DND-41 (cell line): ENCODE measurements around the gene IFT80.

ENCODE experiments used
- ATAC-seq: fragments of 200-7000 bp; cut with Tn5 transposase; 3 replicates; pipeline ENCODE4 v1.9.1; 2021; ENCODE audit warnings: low read depth; ENCODE audit not compliant: insufficient read depth
- DNase-seq: peaks from one replicate; pipeline ENCODE4 v3.0.0-alpha.2; 2020
- H2AFZ ChIP-seq: 2 replicates; pipeline ENCODE4 v1.6.0; 2012; ENCODE audit warnings: low read depth, low read length
- H3K27ac ChIP-seq: 2 replicates; pipeline ENCODE4 v1.5.1; 2012; ENCODE audit warnings: low read length, inconsistent platforms
- H3K27me3 ChIP-seq: fragments of 200-600 bp; sonication (generic); 2 replicates; pipeline ENCODE4 v1.6.0; 2012; ENCODE audit warnings: low read length, mild to moderate bottlenecking, inconsistent platforms; ENCODE audit not compliant: insufficient read depth, poor library complexity
- H3K36me3 ChIP-seq: 2 replicates; pipeline ENCODE4 v1.5.1; 2012; ENCODE audit warnings: low read length, inconsistent platforms; ENCODE audit not compliant: insufficient read depth
- H3K4me1 ChIP-seq: 2 replicates; pipeline ENCODE4 v1.5.1; 2012; ENCODE audit warnings: mild to moderate bottlenecking, low read length; ENCODE audit not compliant: insufficient read depth
- H3K4me2 ChIP-seq: 2 replicates; pipeline ENCODE4 v1.6.0; 2012; ENCODE audit warnings: mild to moderate bottlenecking, moderate library complexity, low read length, inconsistent platforms; ENCODE audit not compliant: insufficient read depth
- H3K4me3 ChIP-seq, 2 experiments: fragments of 200-600 bp in 1 of 2; shearing (Covaris generic) in 1 of 2; 2 replicates each; pipeline ENCODE4 v1.5.1; 2012 to 2016; ENCODE audit warnings: inconsistent platforms in 2 of 2, low read length in 2 of 2, mild to moderate bottlenecking in 2 of 2, low read depth in 1 of 2, moderate library complexity in 1 of 2
- H3K79me2 ChIP-seq: 2 replicates; pipeline ENCODE4 v1.6.0; 2012; ENCODE audit warnings: low read length, inconsistent platforms; ENCODE audit not compliant: insufficient read depth
- H3K9ac ChIP-seq: 2 replicates; pipeline ENCODE4 v1.6.0; 2012; ENCODE audit warnings: low read depth, mild to moderate bottlenecking, inconsistent platforms, low read length, moderate library complexity
- H3K9me3 ChIP-seq: 2 replicates; pipeline ENCODE4 v1.5.1; 2012; ENCODE audit warnings: low read length, moderate library complexity, mild to moderate bottlenecking, inconsistent platforms; ENCODE audit not compliant: insufficient read depth, severe bottlenecking
- H4K20me1 ChIP-seq: 2 replicates; pipeline ENCODE4 v1.6.0; 2012; ENCODE audit warnings: low read length; ENCODE audit not compliant: insufficient read depth
- EZH2 ChIP-seq: IDR thresholded peaks from 3 replicates; pipeline ENCODE4 v1.6.1; 2012; ENCODE audit warnings: borderline replicate concordance, low read depth, mild to moderate bottlenecking, moderate library complexity, low read length, inconsistent platforms; ENCODE audit not compliant: severe bottlenecking
- TF ChIP-seq, protein P1 (sequence below): IDR thresholded peaks from 2 replicates; pipeline ENCODE4 v1.5.1; 2012; ENCODE audit warnings: borderline replicate concordance, low read length, moderate library complexity, mild to moderate bottlenecking; ENCODE audit not compliant: poor library complexity, severe bottlenecking; ENCODE audit errors: extremely low read depth

Gene IFT80

DNA sequence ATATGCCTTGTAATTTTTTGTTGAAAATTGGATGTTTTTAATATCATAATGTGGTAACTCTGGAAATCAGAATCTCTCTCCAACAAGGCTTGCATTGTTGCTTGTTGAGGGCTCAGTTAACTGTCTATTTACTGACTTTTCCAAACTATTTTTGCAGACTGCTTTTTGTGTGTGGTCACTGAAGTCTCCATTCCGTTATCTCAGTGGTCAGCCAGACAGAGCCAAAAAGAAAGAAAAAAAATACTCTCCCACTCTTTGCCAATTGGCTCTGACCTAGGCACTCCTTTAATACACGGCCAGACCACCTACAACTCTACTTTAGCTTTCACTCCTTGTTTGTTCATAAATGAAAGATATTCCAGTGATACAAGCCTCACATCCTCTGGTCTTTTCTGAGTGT lies 52.5 kb downstream of the IFT80 start:
- Histone ChIP-seq H3K4me1 (no peaks in the 10 kb centered on the region), H3K9ac (no peak overlapping the region), H3K4me2 (no peak overlapping the region), H3K36me3 (no peaks in the 10 kb centered on the region), H3K9me3 (no peaks in the 10 kb centered on the region), H2AFZ (no peak overlapping the region), H3K79me2 (no peaks in the 10 kb centered on the region), H3K4me3 (no peak overlapping the region), H3K27ac (no peak overlapping the region), H4K20me1 (no peaks in the 10 kb centered on the region), H3K27me3 (no peaks in the 10 kb centered on the region)
- DNase-seq (no peak), ATAC-seq (no peak)
- TF ChIP-seq, protein P1, sequence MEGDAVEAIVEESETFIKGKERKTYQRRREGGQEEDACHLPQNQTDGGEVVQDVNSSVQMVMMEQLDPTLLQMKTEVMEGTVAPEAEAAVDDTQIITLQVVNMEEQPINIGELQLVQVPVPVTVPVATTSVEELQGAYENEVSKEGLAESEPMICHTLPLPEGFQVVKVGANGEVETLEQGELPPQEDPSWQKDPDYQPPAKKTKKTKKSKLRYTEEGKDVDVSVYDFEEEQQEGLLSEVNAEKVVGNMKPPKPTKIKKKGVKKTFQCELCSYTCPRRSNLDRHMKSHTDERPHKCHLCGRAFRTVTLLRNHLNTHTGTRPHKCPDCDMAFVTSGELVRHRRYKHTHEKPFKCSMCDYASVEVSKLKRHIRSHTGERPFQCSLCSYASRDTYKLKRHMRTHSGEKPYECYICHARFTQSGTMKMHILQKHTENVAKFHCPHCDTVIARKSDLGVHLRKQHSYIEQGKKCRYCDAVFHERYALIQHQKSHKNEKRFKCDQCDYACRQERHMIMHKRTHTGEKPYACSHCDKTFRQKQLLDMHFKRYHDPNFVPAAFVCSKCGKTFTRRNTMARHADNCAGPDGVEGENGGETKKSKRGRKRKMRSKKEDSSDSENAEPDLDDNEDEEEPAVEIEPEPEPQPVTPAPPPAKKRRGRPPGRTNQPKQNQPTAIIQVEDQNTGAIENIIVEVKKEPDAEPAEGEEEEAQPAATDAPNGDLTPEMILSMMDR: no peak
- no peak for TF ChIP-seq EZH2

DNA sequence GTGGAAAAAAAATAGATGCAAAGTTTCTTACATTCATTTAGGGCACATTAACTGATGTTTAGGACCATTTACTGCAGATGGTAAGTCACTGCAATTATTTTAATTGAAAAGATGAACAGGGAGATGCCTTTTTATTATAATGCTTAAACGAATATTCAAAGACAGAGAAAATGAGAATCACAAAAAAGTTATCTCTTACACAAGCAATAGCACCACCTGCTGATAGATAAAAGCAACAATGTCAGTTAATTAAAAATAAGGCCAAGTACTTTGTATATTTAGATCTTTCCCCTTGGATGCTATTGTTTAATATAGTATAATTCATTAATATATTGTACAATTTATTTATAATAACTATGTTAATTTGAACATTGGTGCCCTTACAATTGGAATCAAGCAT lies 55.9 kb downstream of the IFT80 start:
- TF ChIP-seq, protein P1: peak; percentile 61
- no peak for TF ChIP-seq EZH2
- H4K20me1 ChIP-seq: no peaks in the 10 kb centered on the region
- H2AFZ ChIP-seq: no peak overlapping the region
- H3K4me1 ChIP-seq: no peaks in the 10 kb centered on the region
- no peaks in the 10 kb centered on the region for H3K79me2 ChIP-seq
- no peak overlapping the region for H3K27ac ChIP-seq
- H3K4me2 ChIP-seq: no peak overlapping the region
- peaks cover 2% of the 10 kb centered on the region for H3K9me3 ChIP-seq
- H3K27me3 ChIP-seq: no peaks in the 10 kb centered on the region
- DNase-seq (no peak), ATAC-seq (no peak)
- no peak overlapping the region for H3K4me3 ChIP-seq
- no peak overlapping the region for H3K9ac ChIP-seq
- no peaks in the 10 kb centered on the region; the same call in 1 of the 2 replicates for H3K36me3 ChIP-seq

DNA sequence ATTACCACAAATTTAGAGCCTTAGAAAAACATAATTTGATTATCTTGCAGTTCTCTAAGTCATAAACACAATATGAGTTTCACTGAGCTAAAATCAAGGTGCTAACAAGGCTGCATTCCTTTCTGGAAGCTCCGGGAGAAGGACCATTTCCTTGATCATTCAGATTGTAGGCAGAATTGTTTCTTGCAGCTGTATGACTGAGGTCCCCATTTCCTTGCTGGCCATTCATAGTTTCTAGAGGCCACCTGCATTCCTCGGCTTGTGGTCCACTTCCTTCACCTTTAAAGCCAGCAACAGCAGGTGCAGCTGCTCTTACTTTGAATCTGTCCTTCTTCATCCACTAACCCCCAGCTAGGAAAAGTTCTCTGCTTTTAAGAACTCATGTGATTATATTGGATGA lies 58.7 kb downstream of the IFT80 start:
- peaks cover 3% of the 10 kb centered on the region for H3K9me3 ChIP-seq
- TF ChIP-seq, protein P1: no peak
- no peak for TF ChIP-seq EZH2
- H2AFZ ChIP-seq: no peak overlapping the region
- H3K27me3 ChIP-seq: no peaks in the 10 kb centered on the region
- no peaks in the 10 kb centered on the region for H3K4me1 ChIP-seq
- no peak overlapping the region for H3K4me3 ChIP-seq
- no peak for ATAC-seq
- no peak overlapping the region for H3K4me2 ChIP-seq
- H4K20me1 ChIP-seq: no peaks in the 10 kb centered on the region
- no peaks in the 10 kb centered on the region for H3K79me2 ChIP-seq
- no peak overlapping the region for H3K27ac ChIP-seq
- H3K9ac ChIP-seq: no peak overlapping the region
- no peaks in the 10 kb centered on the region; the same call in 1 of the 2 replicates for H3K36me3 ChIP-seq
- no peak for DNase-seq
